H9 (cell line): Measurements from ENCODE around the gene GFER. TPM values are rescaled to one million over a fixed set of nuclear protein-coding genes. Genes with fewer than 3 reads are reported as not detected.

Experiments
- DNase-seq: peaks from one replicate; pipeline ENCODE4 v3.0.0-alpha.2; 2017
- H2AFZ ChIP-seq: one replicate; pipeline ENCODE4 v1.6.1; 2013; ENCODE audit warnings: mild to moderate bottlenecking, low read length, control low read depth, moderate library complexity
- H2AK5ac ChIP-seq: 2 replicates; pipeline ENCODE4 v1.6.1; 2013; ENCODE audit warnings: low read length, control low read depth, mixed read lengths; ENCODE audit not compliant: insufficient read length
- H2BK120ac ChIP-seq: one replicate; pipeline ENCODE4 v1.6.1; 2013; ENCODE audit warnings: low read depth, mild to moderate bottlenecking, low read length, control low read depth, inconsistent platforms; ENCODE audit not compliant: poor library complexity, severe bottlenecking
- H2BK12ac ChIP-seq: 2 replicates; pipeline ENCODE4 v1.6.1; 2013; ENCODE audit warnings: low read length, control low read depth, mixed read lengths, low read depth; ENCODE audit not compliant: insufficient read length
- H2BK15ac ChIP-seq: 2 replicates; pipeline ENCODE4 v1.6.1; 2013; ENCODE audit warnings: low read depth, low read length, control low read depth
- H2BK20ac ChIP-seq: one replicate; pipeline ENCODE4 v1.6.1; 2013; ENCODE audit warnings: low read depth, mild to moderate bottlenecking, low read length, control low read depth, inconsistent platforms; ENCODE audit not compliant: poor library complexity, severe bottlenecking
- H2BK5ac ChIP-seq: 2 replicates; pipeline ENCODE4 v1.6.1; 2013; ENCODE audit warnings: low read length, control low read depth, mixed read lengths; ENCODE audit not compliant: insufficient read length
- H3K14ac ChIP-seq: 2 replicates; pipeline ENCODE4 v1.6.1; 2013; ENCODE audit warnings: low read length, control low read depth; ENCODE audit not compliant: insufficient read depth
- H3K18ac ChIP-seq: 2 replicates; pipeline ENCODE4 v1.6.1; 2013; ENCODE audit warnings: low read depth, mild to moderate bottlenecking, mixed read lengths, low read length, control low read depth; ENCODE audit not compliant: insufficient read length
- H3K23ac ChIP-seq: 2 replicates; pipeline ENCODE4 v1.6.1; 2013; ENCODE audit warnings: low read length, control low read depth, mixed read lengths, low read depth; ENCODE audit not compliant: insufficient read length
- H3K23me2 ChIP-seq: 2 replicates; pipeline ENCODE4 v1.6.1; 2013; ENCODE audit warnings: low read depth, mild to moderate bottlenecking, mixed read lengths, low read length, control low read depth; ENCODE audit not compliant: insufficient read length, poor library complexity, severe bottlenecking
- H3K27ac ChIP-seq: 2 replicates; pipeline ENCODE4 v1.5.1; 2013; ENCODE audit warnings: low read length, control low read depth, mixed read lengths, low read depth; ENCODE audit not compliant: insufficient read length
- H3K27me3 ChIP-seq: 2 replicates; pipeline ENCODE4 v1.6.1; 2013; ENCODE audit warnings: low read length, control low read depth, inconsistent platforms; ENCODE audit not compliant: insufficient read depth
- H3K4ac ChIP-seq: 2 replicates; pipeline ENCODE4 v1.6.1; 2013; ENCODE audit warnings: low read depth, mild to moderate bottlenecking, control low read depth, inconsistent platforms, low read length, moderate library complexity
- H3K4me1 ChIP-seq: 2 replicates; pipeline ENCODE4 v1.6.1; 2013; ENCODE audit warnings: low read length, control low read depth, inconsistent platforms; ENCODE audit not compliant: insufficient read depth
- H3K4me2 ChIP-seq: 2 replicates; pipeline ENCODE4 v1.6.1; 2013; ENCODE audit warnings: low read length, control low read depth, mixed read lengths; ENCODE audit not compliant: insufficient read length, insufficient read depth
- H3K56ac ChIP-seq: 2 replicates; pipeline ENCODE4 v1.6.1; 2013; ENCODE audit warnings: low read depth, mild to moderate bottlenecking, mixed read lengths, low read length, control low read depth; ENCODE audit not compliant: insufficient read length
- H3K79me1 ChIP-seq: 2 replicates; pipeline ENCODE4 v1.6.1; 2013; ENCODE audit warnings: low read depth, mild to moderate bottlenecking, moderate library complexity, low read length, control low read depth, inconsistent platforms; ENCODE audit not compliant: insufficient read depth, poor library complexity, severe bottlenecking
- H3K79me2 ChIP-seq: 2 replicates; pipeline ENCODE4 v1.6.1; 2013; ENCODE audit warnings: low read length, control low read depth, inconsistent platforms; ENCODE audit not compliant: insufficient read depth
- H3K9ac ChIP-seq: 2 replicates; pipeline ENCODE4 v1.6.1; 2013; ENCODE audit warnings: low read length, control low read depth, mixed read lengths; ENCODE audit not compliant: insufficient read length; ENCODE audit errors: extremely low read depth
- H3K9me3 ChIP-seq: one replicate; pipeline ENCODE4 v1.6.1; 2013; ENCODE audit warnings: low read depth, low read length, inconsistent platforms; ENCODE audit not compliant: control insufficient read depth
- H3T11ph ChIP-seq: one replicate; pipeline ENCODE4 v1.6.1; 2013; ENCODE audit warnings: mild to moderate bottlenecking, low read length, control low read depth, inconsistent platforms
- H4K20me1 ChIP-seq: one replicate; pipeline ENCODE4 v1.6.1; 2013; ENCODE audit not compliant: control insufficient read depth, insufficient read length, insufficient read depth
- H4K5ac ChIP-seq: 2 replicates; pipeline ENCODE4 v1.6.1; 2013; ENCODE audit warnings: low read depth, mild to moderate bottlenecking, mixed read lengths, low read length, control low read depth; ENCODE audit not compliant: insufficient read length
- H4K8ac ChIP-seq: replicated peaks from 2 replicates; pipeline ENCODE4 v1.6.1; 2013; ENCODE audit warnings: low read length, control low read depth, mixed read lengths, low read depth; ENCODE audit not compliant: insufficient read length
- H4K91ac ChIP-seq: 2 replicates; pipeline ENCODE4 v1.6.1; 2013; ENCODE audit warnings: low read depth, mild to moderate bottlenecking, moderate library complexity, mixed read lengths, low read length, control low read depth; ENCODE audit not compliant: insufficient read length
- H3K27ac Mint-ChIP-seq, 3 experiments: 2 replicates in 2 of 3; 3 replicates in 1 of 3; pipeline ENCODE4 v1.8.0; 2020 to 2021; ENCODE audit warnings: mixed read lengths in 3 of 3, mild to moderate bottlenecking in 1 of 3, moderate library complexity in 1 of 3
- H3K27me3 Mint-ChIP-seq: 2 replicates; pipeline ENCODE4 v1.8.0; 2021; ENCODE audit warnings: low read depth, mild to moderate bottlenecking, moderate library complexity, mixed read lengths
- H3K36me3 Mint-ChIP-seq, 3 experiments: 2 replicates in 2 of 3; 3 replicates in 1 of 3; pipeline ENCODE4 v1.8.0; 2020 to 2021; ENCODE audit warnings: low read depth in 3 of 3, mixed read lengths in 3 of 3; ENCODE audit not compliant: insufficient read depth in 1 of 3
- H3K4me1 Mint-ChIP-seq, 2 experiments: 2 replicates each; pipeline ENCODE4 v1.8.0; 2020; ENCODE audit warnings: mixed read lengths in 2 of 2
- H3K4me3 Mint-ChIP-seq, 2 experiments: 2 replicates in 1 of 2; 3 replicates in 1 of 2; pipeline ENCODE4 v1.8.0; 2020 to 2021; ENCODE audit warnings: mild to moderate bottlenecking in 2 of 2, mixed read lengths in 2 of 2, moderate library complexity in 1 of 2
- H3K9me3 Mint-ChIP-seq, 2 experiments: 2 replicates in 1 of 2; 3 replicates in 1 of 2; pipeline ENCODE4 v1.8.0; 2020; ENCODE audit warnings: mild to moderate bottlenecking in 2 of 2, mixed read lengths in 2 of 2, moderate library complexity in 1 of 2
- CTCF ChIP-seq: fragments of 200-600 bp; sonication (generic); conservative IDR thresholded peaks from 3 replicates; pipeline ENCODE4 v1.8.0; 2021; ENCODE audit warnings: antibody characterized with exemption, mild to moderate bottlenecking
- WGBS: extraction: QIAGEN DNeasy Blood & Tissue Kit; methylation state at CpG from one replicate; pipeline ENCODE4 v1.1.7; 2013; ENCODE audit warnings: missing lambda C conversion rate, low lambda C conversion rate, mixed read lengths; ENCODE audit not compliant: insufficient read length; ENCODE audit errors: extremely low coverage; 5-methylcytosine and 5-hydroxymethylcytosine counted together
- total RNA-seq: library from RNA; stranded (reverse); gene quantifications from 2 replicates; pipeline ENCODE4 v1.2.1, GENCODE V29; 2021

GFER gene
- total RNA-seq, 1 experiment from 2014 or later: 49.1 TPM

GRCh38 chr16:1975432-1976215 lies 8.4 kb upstream of the GFER start:
- WGBS: no CpG with 5 or more reads among the region's 33 CpGs
- Mint-ChIP-seq H3K4me3 (no peak overlapping the region), H3K27me3 (peaks cover 13% of the 10 kb centered on the region), H3K27ac (no peak overlapping the region; a peak in 1 of 7 replicates), H3K9me3 (no peaks in the 10 kb centered on the region), H3K4me1 (peaks cover 8 to 17% of the 10 kb centered on the region in 2 experiments), H3K36me3 (peaks cover 10 to 27% (median 25%) of the 10 kb centered on the region in 3 experiments)
- H3K56ac ChIP-seq: no peak overlapping the region
- H4K91ac ChIP-seq: no peak overlapping the region
- no peak overlapping the region for H3K23ac ChIP-seq
- TF ChIP-seq CTCF: no peak
- H3K14ac ChIP-seq: no peak overlapping the region
- H3K9me3 ChIP-seq: no peaks in the 10 kb centered on the region
- no peaks in the 10 kb centered on the region for H4K20me1 ChIP-seq
- peaks cover 6% of the 10 kb centered on the region; the same call in 1 of the 2 replicates for H3K79me2 ChIP-seq
- no peak overlapping the region for H3K4ac ChIP-seq
- no peak overlapping the region for H3K9ac ChIP-seq
- H4K5ac ChIP-seq: no peak overlapping the region
- no peak overlapping the region for H2BK15ac ChIP-seq
- H3K79me1 ChIP-seq: peaks cover 5% of the 10 kb centered on the region
- peaks cover 2% of the 10 kb centered on the region; the same call in 1 of the 2 replicates for H3K27me3 ChIP-seq
- no peak overlapping the region for H2BK12ac ChIP-seq
- H4K8ac ChIP-seq: no peak overlapping the region
- H2BK120ac ChIP-seq: no peak overlapping the region
- H3K18ac ChIP-seq: no peak overlapping the region
- H2AK5ac ChIP-seq: no peak overlapping the region
- H3K23me2 ChIP-seq: peaks cover 17% of the 10 kb centered on the region
- H3K4me1 ChIP-seq: no peaks in the 10 kb centered on the region
- no peak overlapping the region for H3K27ac ChIP-seq
- H3T11ph ChIP-seq: no peak overlapping the region
- H2BK20ac ChIP-seq: no peak overlapping the region
- no peak overlapping the region for H3K4me2 ChIP-seq
- H2BK5ac ChIP-seq: no peak overlapping the region
- DNase-seq: no peak
- no peak overlapping the region for H2AFZ ChIP-seq
